K562 (cell line): Measurements from ENCODE around the gene GLT1D1. TPM values are rescaled to one million over a fixed set of nuclear protein-coding genes. Genes with fewer than 3 reads are reported as not detected.

Experiments used
- ARHGAP35 ChIP-seq: fragments of 450-650 bp; IDR thresholded peaks from 2 replicates; pipeline ENCODE4 v1.6.1; 2018; ENCODE audit not compliant: partially characterized antibody
- CREM ChIP-seq: IDR thresholded peaks from 2 replicates; pipeline ENCODE4 v1.6.1; 2014; ENCODE audit warnings: antibody characterized with exemption, low read depth
- CTBP1 ChIP-seq: fragments of 450-650 bp; IDR thresholded peaks from 2 replicates; pipeline ENCODE4 v1.6.1; 2016; ENCODE audit warnings: borderline replicate concordance
- CXXC5 ChIP-seq: fragments of 250-450 bp; sonication (Bioruptor Pico); IDR thresholded peaks from 2 replicates; pipeline ENCODE4 v1.8.0; 2022; ENCODE audit warnings: inconsistent platforms, mild to moderate bottlenecking, moderate library complexity
- FOS ChIP-seq: IDR thresholded peaks from 3 replicates; pipeline ENCODE4 v1.6.1; 2011; ENCODE audit not compliant: insufficient read length; ENCODE audit errors: extremely low read depth
- GABPB1 ChIP-seq: sonication (generic); formaldehyde crosslinking; IDR thresholded peaks from 2 replicates; pipeline ENCODE4 v1.8.0; 2022; ENCODE audit warnings: mild to moderate bottlenecking, missing genetic modification reagents
- HDGF ChIP-seq: fragments of 450-650 bp; IDR thresholded peaks from 2 replicates; pipeline ENCODE4 v1.6.1; 2016
- MAZ ChIP-seq, 2 experiments: fragments of 450-650 bp in 1 of 2; sonication (generic) in 1 of 2; formaldehyde crosslinking; IDR thresholded peaks in 1 of 2; conservative IDR thresholded peaks in 1 of 2; 2 replicates each; pipeline versions ENCODE4 v1.4.0 to v1.5.0; 2020; ENCODE audit warnings: mild to moderate bottlenecking in 1 of 2, missing genetic modification reagents in 1 of 2
- RB1 ChIP-seq: fragments of 450-650 bp; IDR thresholded peaks from 2 replicates; pipeline ENCODE4 v1.6.1; 2017; ENCODE audit warnings: low read depth, mild to moderate bottlenecking
- SIN3A ChIP-seq, 2 experiments: fragments of 150-350 bp in 1 of 2; IDR thresholded peaks; 2 replicates each; pipeline ENCODE4 v1.6.1; 2011 to 2016; ENCODE audit warnings: borderline replicate concordance in 2 of 2, low read depth in 2 of 2, low read length in 2 of 2, mild to moderate bottlenecking in 2 of 2, moderate library complexity in 2 of 2; ENCODE audit not compliant: control insufficient read depth in 1 of 2
- TBP ChIP-seq: optimal IDR thresholded peaks from 2 replicates; pipeline ENCODE3; 2011; ENCODE audit warnings: low read depth, low read length, improper control_type of control experiment
- ZBTB17 ChIP-seq: fragments of 450-650 bp; formaldehyde crosslinking; IDR thresholded peaks from 2 replicates; pipeline ENCODE4 v1.4.0; 2020; ENCODE audit warnings: mild to moderate bottlenecking
- ZBTB7A ChIP-seq: IDR thresholded peaks from 2 replicates; pipeline ENCODE4 v1.6.1; 2011; ENCODE audit warnings: low read depth, mild to moderate bottlenecking, low read length, moderate library complexity, borderline replicate concordance; ENCODE audit not compliant: control insufficient read depth
- ZKSCAN8 ChIP-seq: fragments of 200-800 bp; sonication (Bioruptor generic); IDR thresholded peaks from 2 replicates; pipeline ENCODE4 v1.6.1; 2016; ENCODE audit warnings: missing genetic modification characterization, missing compliant biosample characterization
- polyA plus RNA-seq, 8 experiments: library from polyadenylated mRNA; depleted of rRNA in 4 of 8; stranded (reverse) in 5 of 8; unstranded in 3 of 8; fragments of >200 nt; fragmentation: Nextera tagmentation in 2 of 8; fragmentation: Illumina TruSeq in 1 of 8; extraction: Ambion mirVana in 2 of 8; extraction: Trizol in 1 of 8; gene quantifications; 2 replicates each; pipeline versions ENCODE4 v1.2.1 to v1.2.3, GENCODE V29; 2011 to 2014; ENCODE audit warnings: inconsistent platforms in 1 of 8, missing spikeins in 1 of 8
- total RNA-seq, 7 experiments: library from RNA; depleted of rRNA in 6 of 7; stranded (reverse); fragments of >200 nt in 6 of 7; fragmentation: Illumina TruSeq in 2 of 7; extraction: Trizol in 2 of 7; gene quantifications; 2 replicates each; pipeline versions ENCODE4 v1.2.1 to v1.2.3, GENCODE V29; 2011 to 2021; ENCODE audit warnings: low replicate concordance in 1 of 7
- TF ChIP-seq, protein P1 (sequence below), 2 experiments: IDR thresholded peaks in 1 of 2; conservative IDR thresholded peaks in 1 of 2; 2 replicates each; pipeline ENCODE4 v1.6.1; 2016; ENCODE audit warnings: low read depth in 2 of 2, mild to moderate bottlenecking in 1 of 2, missing compliant biosample characterization in 1 of 2, missing genetic modification characterization in 1 of 2, moderate library complexity in 1 of 2
- TF ChIP-seq, protein P2 (sequence below): fragments of 250-450 bp; sonication (Bioruptor Pico); IDR thresholded peaks from 2 replicates; pipeline ENCODE4 v1.5.0; 2022; ENCODE audit warnings: mild to moderate bottlenecking
- TF ChIP-seq, protein P3 (sequence below), 2 experiments: fragments of 450-650 bp; conservative IDR thresholded peaks; 2 replicates each; pipeline ENCODE4 v1.6.1; 2017; ENCODE audit warnings: mild to moderate bottlenecking in 2 of 2, moderate library complexity in 2 of 2

The GLT1D1 gene
- total and polyA plus RNA-seq, 9 of the 15 experiments (the other 6 are each of a cell fraction or from before 2014, with no cell fraction given), result 0.04 TPM; not detected in 8

GRCh38 chr12:128823916-128824839 lies 29.1 kb upstream of the GLT1D1 start, which contains the start of gene SLC15A4 (continued):
- TF ChIP-seq, protein P1, sequence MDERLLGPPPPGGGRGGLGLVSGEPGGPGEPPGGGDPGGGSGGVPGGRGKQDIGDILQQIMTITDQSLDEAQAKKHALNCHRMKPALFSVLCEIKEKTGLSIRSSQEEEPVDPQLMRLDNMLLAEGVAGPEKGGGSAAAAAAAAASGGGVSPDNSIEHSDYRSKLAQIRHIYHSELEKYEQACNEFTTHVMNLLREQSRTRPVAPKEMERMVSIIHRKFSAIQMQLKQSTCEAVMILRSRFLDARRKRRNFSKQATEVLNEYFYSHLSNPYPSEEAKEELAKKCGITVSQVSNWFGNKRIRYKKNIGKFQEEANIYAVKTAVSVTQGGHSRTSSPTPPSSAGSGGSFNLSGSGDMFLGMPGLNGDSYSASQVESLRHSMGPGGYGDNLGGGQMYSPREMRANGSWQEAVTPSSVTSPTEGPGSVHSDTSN (CRISPR knock-in tag; IDR thresholded peaks at IDR 0.05; ENCODE audit: low read depth), result peak; percentile 74
- TF ChIP-seq, protein P1 (tag; conservative IDR thresholded peaks at IDR 0.05; ENCODE audit: low read depth), result peak; percentile 90
- TF ChIP-seq TBP (peak; percentile 83), CXXC5 (peak; percentile 76), SIN3A (IDR thresholded peaks at IDR 0.05; ENCODE audit: borderline replicate concordance in 2 of 2, control insufficient read depth in 1 of 2, low read depth in 2 of 2, low read length in 2 of 2) (peak in 1 of 2 experiments; percentile 39; a peak in 1 of 4 replicates), CREM (peak; percentile 20; the same call in 1 of the 2 replicates), RB1 (peak; percentile 63), FOS (peak; percentile 51), ZKSCAN8 (no peak), ZBTB17 (CRISPR knock-in tag) (0 out of 2 replicates have a peak, but pooled peaks have one; percentile 36), GABPB1 (peak; percentile 94), HDGF (no peak), CTBP1 (0 out of 2 replicates have a peak, but pooled peaks have one; percentile 7), ARHGAP35 (peak; percentile 94), ZBTB7A (peak; percentile 46; the same call in 1 of the 2 replicates), MAZ (CRISPR knock-in tag; conservative IDR thresholded peaks at IDR 0.05 in 1 of 2, IDR thresholded peaks at IDR 0.05 in 1 of 2) (peak; percentile 74 to 95)
- TF ChIP-seq, protein P2, sequence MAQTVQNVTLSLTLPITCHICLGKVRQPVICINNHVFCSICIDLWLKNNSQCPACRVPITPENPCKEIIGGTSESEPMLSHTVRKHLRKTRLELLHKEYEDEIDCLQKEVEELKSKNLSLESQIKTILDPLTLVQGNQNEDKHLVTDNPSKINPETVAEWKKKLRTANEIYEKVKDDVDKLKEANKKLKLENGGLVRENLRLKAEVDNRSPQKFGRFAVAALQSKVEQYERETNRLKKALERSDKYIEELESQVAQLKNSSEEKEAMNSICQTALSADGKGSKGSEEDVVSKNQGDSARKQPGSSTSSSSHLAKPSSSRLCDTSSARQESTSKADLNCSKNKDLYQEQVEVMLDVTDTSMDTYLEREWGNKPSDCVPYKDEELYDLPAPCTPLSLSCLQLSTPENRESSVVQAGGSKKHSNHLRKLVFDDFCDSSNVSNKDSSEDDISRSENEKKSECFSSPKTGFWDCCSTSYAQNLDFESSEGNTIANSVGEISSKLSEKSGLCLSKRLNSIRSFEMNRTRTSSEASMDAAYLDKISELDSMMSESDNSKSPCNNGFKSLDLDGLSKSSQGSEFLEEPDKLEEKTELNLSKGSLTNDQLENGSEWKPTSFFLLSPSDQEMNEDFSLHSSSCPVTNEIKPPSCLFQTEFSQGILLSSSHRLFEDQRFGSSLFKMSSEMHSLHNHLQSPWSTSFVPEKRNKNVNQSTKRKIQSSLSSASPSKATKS (CRISPR knock-in tag), result no peak
- TF ChIP-seq, protein P3, sequence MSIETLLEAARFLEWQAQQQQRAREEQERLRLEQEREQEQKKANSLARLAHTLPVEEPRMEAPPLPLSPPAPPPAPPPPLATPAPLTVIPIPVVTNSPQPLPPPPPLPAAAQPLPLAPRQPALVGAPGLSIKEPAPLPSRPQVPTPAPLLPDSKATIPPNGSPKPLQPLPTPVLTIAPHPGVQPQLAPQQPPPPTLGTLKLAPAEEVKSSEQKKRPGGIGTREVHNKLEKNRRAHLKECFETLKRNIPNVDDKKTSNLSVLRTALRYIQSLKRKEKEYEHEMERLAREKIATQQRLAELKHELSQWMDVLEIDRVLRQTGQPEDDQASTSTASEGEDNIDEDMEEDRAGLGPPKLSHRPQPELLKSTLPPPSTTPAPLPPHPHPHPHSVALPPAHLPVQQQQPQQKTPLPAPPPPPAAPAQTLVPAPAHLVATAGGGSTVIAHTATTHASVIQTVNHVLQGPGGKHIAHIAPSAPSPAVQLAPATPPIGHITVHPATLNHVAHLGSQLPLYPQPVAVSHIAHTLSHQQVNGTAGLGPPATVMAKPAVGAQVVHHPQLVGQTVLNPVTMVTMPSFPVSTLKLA (conservative IDR thresholded peaks at IDR 0.05), result peak; percentile 49 to 79
